CD4-positive, alpha-beta T cell treated with Interleukin-21 for 1 hour (primary cell): ENCODE results near the gene MRTFA.

Source experiments
- DNase-seq: peaks from one replicate; pipeline ENCODE4 v3.0.0-alpha.2; 2020

Gene MRTFA

GRCh38 chr22:40376149-40376548 is 260.4 kb downstream of the MRTFA start:
- DNase-seq, result no peak

- no peak for DNase-seq
Measured at GRCh38 chr22:40374567-40374966, 262.0 kb downstream of the MRTFA start.

DNA sequence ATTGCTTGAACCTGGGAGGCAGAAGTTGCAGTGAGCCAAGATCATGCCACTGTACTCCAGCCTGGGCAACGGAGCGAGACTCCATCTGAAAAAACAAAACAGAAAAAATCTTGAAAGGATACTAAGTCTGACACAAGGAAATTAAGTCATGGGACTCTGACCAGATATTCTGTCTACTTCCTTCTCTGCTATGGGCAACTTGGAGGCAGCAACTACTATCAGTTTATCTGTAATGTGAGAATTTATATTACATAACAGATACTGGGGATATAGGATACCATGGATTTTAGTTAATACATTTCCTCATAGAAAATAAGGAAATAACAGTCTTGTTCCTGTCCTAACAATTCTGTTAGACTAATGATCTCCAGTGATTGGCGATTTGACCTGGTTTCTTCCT is 267.7 kb downstream of the MRTFA start:
- DNase-seq, result no peak

DNA sequence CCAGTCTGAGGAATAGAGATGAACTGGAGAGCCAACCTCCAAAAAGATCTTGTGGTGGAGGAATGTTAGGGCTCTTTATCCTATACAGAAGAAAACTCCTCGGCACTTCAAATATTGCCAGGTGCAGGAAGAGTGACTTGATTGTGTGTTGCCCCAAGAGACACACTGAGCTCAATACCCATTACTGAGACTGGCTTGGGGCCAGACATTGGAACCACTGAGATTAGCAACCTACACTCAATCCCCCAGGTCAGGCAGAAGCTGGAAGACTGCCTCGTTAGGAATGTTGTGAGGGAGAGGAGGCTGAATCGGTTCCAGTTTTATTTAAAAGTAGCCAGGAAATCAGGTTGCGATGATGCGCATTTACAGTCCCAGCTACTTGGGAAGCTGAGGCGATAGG is 268.5 kb downstream of the MRTFA start:
- no peak for DNase-seq

- no peak for DNase-seq
Measured at GRCh38 chr22:40367342-40367741, 269.2 kb downstream of the MRTFA start.

- DNase-seq, result no peak
Measured at GRCh38 chr22:40366068-40366467, 270.5 kb downstream of the MRTFA start.

- DNase-seq, result no peak
Measured at GRCh38 chr22:40364431-40364830, 272.1 kb downstream of the MRTFA start.

DNA sequence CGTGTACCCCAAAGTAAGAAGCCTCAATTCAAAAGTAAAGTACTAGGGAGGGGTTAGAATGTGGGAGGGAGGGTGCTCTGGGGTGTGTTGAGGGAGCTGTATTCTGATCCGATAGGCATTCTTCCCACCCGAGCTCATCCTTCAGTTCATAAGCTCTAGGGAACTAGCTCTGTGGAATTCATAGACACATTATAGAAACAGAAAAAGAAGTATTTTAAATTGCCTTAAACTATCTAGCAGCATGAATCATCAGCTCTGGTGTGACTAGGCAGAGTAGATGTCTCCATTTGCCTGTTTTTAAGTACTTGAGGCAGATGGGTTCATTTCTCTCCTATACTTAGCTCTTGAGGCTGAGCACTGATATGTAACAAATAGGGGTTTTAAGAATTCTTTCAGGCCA is 273.5 kb downstream of the MRTFA start:
- no peak for DNase-seq

- DNase-seq, result no peak
Measured at GRCh38 chr22:40361100-40361499, 275.4 kb downstream of the MRTFA start.
